NCI-H1930 (cell line): Measurements from ENCODE around the gene AMOTL1.
A peak's percentile ranks its signal among the peaks of the same experiment; 100 is the strongest.
"Not testable (repeated sequence)": the region's sequence is repeated elsewhere in the genome, so short reads cannot be mapped to it uniquely, and the experiment has no call there.

Source experiments
- DNase-seq, 2 experiments: peaks; one replicate each; lab custom pipeline; 2025; lab: John Stamatoyannopoulos, UW

The AMOTL1 gene

GRCh38 chr11:94823102-94823732 is 55.1 kb downstream of the AMOTL1 start:
- no peak for DNase-seq

- DNase-seq: no peak
Observed at GRCh38 chr11:94825031-94825430, 56.9 kb downstream of the AMOTL1 start.

- DNase-seq: no peak
Observed at GRCh38 chr11:94825481-94825880, 57.3 kb downstream of the AMOTL1 start.

- DNase-seq: no peak
Observed at GRCh38 chr11:94826415-94826814, 58.3 kb downstream of the AMOTL1 start.

GRCh38 chr11:94828088-94828487 is 59.9 kb downstream of the AMOTL1 start:
- no peak for DNase-seq

GRCh38 chr11:94830722-94831510 is 62.8 kb downstream of the AMOTL1 start:
- DNase-seq: no peak

- DNase-seq: no peak
Observed at GRCh38 chr11:94831529-94831928, 63.4 kb downstream of the AMOTL1 start.

- DNase-seq: no peak
Observed at GRCh38 chr11:94832604-94833235, 64.6 kb downstream of the AMOTL1 start.

- no peak for DNase-seq
Observed at GRCh38 chr11:94834911-94835593, 66.9 kb downstream of the AMOTL1 start.

- DNase-seq: no peak
Observed at GRCh38 chr11:94835594-94835927, 67.4 kb downstream of the AMOTL1 start.

- no peak for DNase-seq
Observed at GRCh38 chr11:94837317-94837716, 69.2 kb downstream of the AMOTL1 start.

GRCh38 chr11:94838027-94838731 is 70.0 kb downstream of the AMOTL1 start:
- peak; percentile 16 to 82 for DNase-seq

- DNase-seq: no peak
Observed at GRCh38 chr11:94840209-94840608, 72.1 kb downstream of the AMOTL1 start.

GRCh38 chr11:94844031-94844430 is 75.9 kb downstream of the AMOTL1 start:
- no peak for DNase-seq

GRCh38 chr11:94845622-94846021 is 77.5 kb downstream of the AMOTL1 start:
- no peak for DNase-seq

- no peak for DNase-seq
Observed at GRCh38 chr11:94849839-94850238, 81.7 kb downstream of the AMOTL1 start.

- no peak for DNase-seq
Observed at GRCh38 chr11:94851864-94852636, 83.9 kb downstream of the AMOTL1 start.

- not testable (repeated sequence) for DNase-seq
Observed at GRCh38 chr11:94853288-94853687, 85.1 kb downstream of the AMOTL1 start.

GRCh38 chr11:94853836-94854235 is 85.7 kb downstream of the AMOTL1 start:
- DNase-seq: no peak

GRCh38 chr11:94854770-94855633 is 86.8 kb downstream of the AMOTL1 start:
- no peak for DNase-seq
